Vagina (tissue), 2 donors: Measurements from ENCODE around the gene NMUR1. TPM values are rescaled to one million over a fixed set of nuclear protein-coding genes. Genes with fewer than 3 reads are reported as not detected.

Experiments
- DNase-seq, 2 donors: peaks; one replicate each; pipeline ENCODE4 v3.0.0-alpha.2; 2017; ENCODE audit errors: extremely low spot score in 2 of 2
- H3K27ac ChIP-seq: fragments of 200-600 bp; sonication (generic); one replicate; pipeline ENCODE4 v1.5.1; 2019
- H3K27me3 ChIP-seq: fragments of 200-600 bp; sonication (generic); one replicate; pipeline ENCODE4 v1.5.1; 2019
- H3K36me3 ChIP-seq, 2 donors: fragments of 200-600 bp; sonication (generic); one replicate each; pipeline ENCODE4 v1.5.1; 2017 to 2019
- H3K4me1 ChIP-seq: fragments of 200-600 bp; sonication (generic); one replicate; pipeline ENCODE4 v1.5.1; 2019
- H3K4me3 ChIP-seq, 2 donors: fragments of 200-600 bp; sonication (generic); 1 replicate in 1 of 2; 2 replicates in 1 of 2; pipeline ENCODE4 v1.5.1; 2016 to 2019
- H3K9me3 ChIP-seq: fragments of 200-600 bp; sonication (generic); one replicate; pipeline ENCODE4 v1.5.1; 2019
- CTCF ChIP-seq, 3 experiments: fragments of 450-650 bp in 2 of 3; fragments of 200-600 bp in 1 of 3; sonication (generic) in 1 of 3; IDR thresholded peaks; one replicate each; pipeline ENCODE4 v1.5.1; 2017 to 2019; ENCODE audit warnings: antibody characterized with exemption in 3 of 3, mild to moderate bottlenecking in 2 of 3, moderate library complexity in 2 of 3
- POLR2A ChIP-seq, 2 donors: fragments of 450-650 bp; IDR thresholded peaks; one replicate each; pipeline ENCODE4 v1.6.1; 2017; ENCODE audit warnings: antibody characterized with exemption in 2 of 2, mild to moderate bottlenecking in 2 of 2, moderate library complexity in 2 of 2
- POLR2AphosphoS5 ChIP-seq, 2 donors: sonication (generic); formaldehyde crosslinking; IDR thresholded peaks; one replicate each; pipeline ENCODE4 v1.9.0; 2017; ENCODE audit warnings: antibody characterized with exemption in 2 of 2, mild to moderate bottlenecking in 2 of 2, low read depth in 1 of 2; ENCODE audit not compliant: insufficient read depth in 1 of 2
- intact Hi-C: fragments of 100-400 bp; cut with DNase I; formaldehyde crosslinking; loops from one replicate; pipeline ENCODE4 v1.15.1; 2023
- total RNA-seq: library from RNA; depleted of rRNA; stranded (reverse); fragments of >200 nt; gene quantifications from one replicate; pipeline ENCODE4 v1.2.3, GENCODE V29; 2016

Gene NMUR1
- total RNA-seq, 1 donor from 2014 or later = not detected

- TF ChIP-seq CTCF (IDR thresholded peaks at IDR 0.05) (no peak), POLR2A (IDR thresholded peaks at IDR 0.05) (no peak), POLR2AphosphoS5 (IDR thresholded peaks at IDR 0.05; ENCODE audit: insufficient read depth in 1 of 2, low read depth in 1 of 2) (no peak)
- H3K4me1 ChIP-seq = peaks cover 7% of the 10 kb centered on the region
- no peak overlapping the region for H3K4me3 ChIP-seq
- DNase-seq = no peak
- H3K27ac ChIP-seq = no peak overlapping the region
- intact Hi-C loops = no loop called here
- no peaks in the 10 kb centered on the region for H3K9me3 ChIP-seq
- H3K27me3 ChIP-seq = no peaks in the 10 kb centered on the region
- no peaks in the 10 kb centered on the region for H3K36me3 ChIP-seq
Measured at GRCh38 chr2:231486851-231487596, 43.2 kb downstream of the NMUR1 start.

GRCh38 chr2:231483398-231484329 lies 46.6 kb downstream of the NMUR1 start:
- Histone ChIP-seq H3K27ac (peak overlapping the region; percentile 76), H3K36me3 (no peaks in the 10 kb centered on the region), H3K9me3 (no peaks in the 10 kb centered on the region), H3K27me3 (no peaks in the 10 kb centered on the region), H3K4me3 (peak overlapping the region; percentile 39 to 49), H3K4me1 (peaks cover 7% of the 10 kb centered on the region)
- TF ChIP-seq POLR2A (IDR thresholded peaks at IDR 0.05) (no peak), POLR2AphosphoS5 (IDR thresholded peaks at IDR 0.05; ENCODE audit: insufficient read depth in 1 of 2, low read depth in 1 of 2) (no peak), CTCF (IDR thresholded peaks at IDR 0.05) (no peak)
- intact Hi-C loops = no loop called here
- no peak for DNase-seq

- TF ChIP-seq POLR2AphosphoS5 (IDR thresholded peaks at IDR 0.05; ENCODE audit: insufficient read depth in 1 of 2, low read depth in 1 of 2) = peak in 1 of 2 donors; percentile 55
- TF ChIP-seq POLR2A (IDR thresholded peaks at IDR 0.05) = no peak
- TF ChIP-seq CTCF (IDR thresholded peaks at IDR 0.05) = peak; percentile 45 to 82 (median 79)
- Histone ChIP-seq H3K9me3 (no peaks in the 10 kb centered on the region), H3K4me1 (peaks cover 7% of the 10 kb centered on the region), H3K4me3 (peak overlapping the region; percentile 39 to 49), H3K36me3 (no peaks in the 10 kb centered on the region), H3K27ac (peak overlapping the region; percentile 76), H3K27me3 (no peaks in the 10 kb centered on the region)
- intact Hi-C loops = no loop called here
- no peak for DNase-seq
Measured at GRCh38 chr2:231482806-231483391, 47.3 kb downstream of the NMUR1 start.

- H3K4me1 ChIP-seq = peaks cover 7% of the 10 kb centered on the region
- H3K36me3 ChIP-seq = no peaks in the 10 kb centered on the region
- intact Hi-C loops = no loop called here
- no peak overlapping the region for H3K4me3 ChIP-seq
- H3K27me3 ChIP-seq = no peaks in the 10 kb centered on the region
- DNase-seq = peak in 1 of 2 donors; percentile 37
- no peak overlapping the region for H3K27ac ChIP-seq
- no peak for TF ChIP-seq CTCF (IDR thresholded peaks at IDR 0.05)
- no peak for TF ChIP-seq POLR2A (IDR thresholded peaks at IDR 0.05)
- no peak for TF ChIP-seq POLR2AphosphoS5 (IDR thresholded peaks at IDR 0.05; ENCODE audit: insufficient read depth in 1 of 2, low read depth in 1 of 2)
- no peaks in the 10 kb centered on the region for H3K9me3 ChIP-seq
Measured at GRCh38 chr2:231480781-231481180, 49.5 kb downstream of the NMUR1 start.
